Measurements from ENCODE around the gene HNRNPH3. TPM values are rescaled to one million over a fixed set of nuclear protein-coding genes. Genes with fewer than 3 reads are reported as not detected.

The HNRNPH3 gene
- total RNA-seq, 1 donor from 2014 or later = 140 TPM

- intact Hi-C loops (cut with DNase I) = no loop called here
- no peak for DNase-seq (ENCODE audit: low spot score)
- ATAC-seq = no peak
Observed at GRCh38 chr10:68364101-68364886, 32.4 kb downstream of the HNRNPH3 start.

- intact Hi-C loops (cut with DNase I) = no loop called here
- ATAC-seq = no peak
Observed at GRCh38 chr10:68365611-68366010, 33.7 kb downstream of the HNRNPH3 start.

GRCh38 chr10:68366600-68366999 is 34.7 kb downstream of the HNRNPH3 start:
- intact Hi-C loops (cut with DNase I) = no loop called here
- ATAC-seq (no peak), DNase-seq (ENCODE audit: low spot score) (no peak)

More at GRCh38 chr10:68365611-68366010, 33.7 kb downstream of the HNRNPH3 start:
- DNase-seq (ENCODE audit: low spot score) = no peak

- DNase-seq (ENCODE audit: low spot score) (no peak), ATAC-seq (no peak)
- intact Hi-C loops (cut with DNase I) = no loop called here
Observed at GRCh38 chr10:68367121-68367520, 35.3 kb downstream of the HNRNPH3 start.

GRCh38 chr10:68371604-68372003 is 39.7 kb downstream of the HNRNPH3 start:
- intact Hi-C loops (cut with DNase I) = no loop called here
- DNase-seq (ENCODE audit: low spot score) (no peak), ATAC-seq (no peak)

GRCh38 chr10:68385740-68386139 is 53.9 kb downstream of the HNRNPH3 start:
- ATAC-seq = no peak
- DNase-seq (ENCODE audit: low spot score) = no peak
- intact Hi-C loops (cut with DNase I) = no loop called here

Other genes starting within 250 kb of the HNRNPH3 start
- gene MYPN, start 222.6 kb upstream of the HNRNPH3 start, total RNA-seq = 0.13 TPM
- 0.22 TPM for gene ATOH7, start 100.0 kb upstream of the HNRNPH3 start, total RNA-seq
- gene PBLD, start 864 bp downstream of the HNRNPH3 start, total RNA-seq = 4.7 TPM
- 52.3 TPM for gene RUFY2, start 75.2 kb downstream of the HNRNPH3 start, total RNA-seq
- gene DNA2, start 139.9 kb downstream of the HNRNPH3 start, total RNA-seq = 6.7 TPM
- gene SLC25A16, start 195.5 kb downstream of the HNRNPH3 start, total RNA-seq = 33.3 TPM
- 10.4 TPM for gene TET1, start 228.3 kb downstream of the HNRNPH3 start, total RNA-seq